ENCODE data around the gene ZBTB20. TPM values are rescaled to one million over a fixed set of nuclear protein-coding genes. Genes with fewer than 3 reads are reported as not detected.
A peak's percentile ranks its signal among the peaks of the same experiment; 100 is the strongest.

Gene ZBTB20
- total RNA-seq, 1 donor from 2014 or later, result 84.2 TPM

GRCh38 chr3:114892131-114892879, 254.8 kb downstream of the ZBTB20 start:
- intact Hi-C loops (cut with DNase I), result no loop called here
- DNase-seq (ENCODE audit: low spot score), result no peak

- no peak for DNase-seq (ENCODE audit: low spot score)
- intact Hi-C loops (cut with DNase I), result no loop called here
Measured at GRCh38 chr3:114887806-114888205, 259.3 kb downstream of the ZBTB20 start.

GRCh38 chr3:114886905-114887304, 260.2 kb downstream of the ZBTB20 start:
- intact Hi-C loops (cut with DNase I), result no loop called here
- no peak for DNase-seq (ENCODE audit: low spot score)

GRCh38 chr3:114884213-114884923, 262.7 kb downstream of the ZBTB20 start:
- no peak for DNase-seq (ENCODE audit: low spot score)
- intact Hi-C loops (cut with DNase I), result no loop called here

- intact Hi-C loops (cut with DNase I), result no loop called here
- no peak for DNase-seq (ENCODE audit: low spot score)
Measured at GRCh38 chr3:114880078-114880477, 267.0 kb downstream of the ZBTB20 start.

GRCh38 chr3:114879059-114880031, 267.7 kb downstream of the ZBTB20 start:
- no peak for DNase-seq (ENCODE audit: low spot score)
- intact Hi-C loops (cut with DNase I), result no loop called here

- no peak for DNase-seq (ENCODE audit: low spot score)
- intact Hi-C loops (cut with DNase I), result no loop called here
Measured at GRCh38 chr3:114878114-114878839, 268.8 kb downstream of the ZBTB20 start.

GRCh38 chr3:114877378-114878113, 269.5 kb downstream of the ZBTB20 start:
- intact Hi-C loops (cut with DNase I), result no loop called here
- DNase-seq (ENCODE audit: low spot score), result no peak

GRCh38 chr3:114874522-114874971, 272.5 kb downstream of the ZBTB20 start:
- DNase-seq (ENCODE audit: low spot score), result peak; percentile 63
- intact Hi-C loops (cut with DNase I), result no loop called here

GRCh38 chr3:114873591-114873990, 273.5 kb downstream of the ZBTB20 start:
- intact Hi-C loops (cut with DNase I), result no loop called here
- DNase-seq (ENCODE audit: low spot score), result no peak

GRCh38 chr3:114872588-114872987, 274.5 kb downstream of the ZBTB20 start:
- intact Hi-C loops (cut with DNase I), result no loop called here
- no peak for DNase-seq (ENCODE audit: low spot score)

GRCh38 chr3:114872050-114872449, 275.0 kb downstream of the ZBTB20 start:
- no peak for DNase-seq (ENCODE audit: low spot score)
- intact Hi-C loops (cut with DNase I), result no loop called here

GRCh38 chr3:114867835-114868503, 279.1 kb downstream of the ZBTB20 start:
- DNase-seq (ENCODE audit: low spot score), result no peak
- intact Hi-C loops (cut with DNase I), result no loop called here

GRCh38 chr3:114867359-114867758, 279.7 kb downstream of the ZBTB20 start:
- no peak for DNase-seq (ENCODE audit: low spot score)
- intact Hi-C loops (cut with DNase I), result no loop called here

- intact Hi-C loops (cut with DNase I), result no loop called here
- no peak for DNase-seq (ENCODE audit: low spot score)
Measured at GRCh38 chr3:114866430-114866829, 280.7 kb downstream of the ZBTB20 start.

GRCh38 chr3:114864970-114865369, 282.1 kb downstream of the ZBTB20 start:
- DNase-seq (ENCODE audit: low spot score), result no peak
- intact Hi-C loops (cut with DNase I), result no loop called here

- intact Hi-C loops (cut with DNase I), result no loop called here
- no peak for DNase-seq (ENCODE audit: low spot score)
Measured at GRCh38 chr3:114863848-114864247, 283.2 kb downstream of the ZBTB20 start.

GRCh38 chr3:114861666-114862065, 285.4 kb downstream of the ZBTB20 start:
- DNase-seq (ENCODE audit: low spot score), result no peak
- intact Hi-C loops (cut with DNase I), result no loop called here
